GM19035 (cell line): Measurements from ENCODE around the gene ZFAND2A.
"Not testable (repeated sequence)": the region's sequence is repeated elsewhere in the genome, so short reads cannot be mapped to it uniquely, and the experiment has no call there.

ENCODE experiments used
- ATAC-seq: cut with Tn5 transposase; IDR thresholded peaks from one replicate; pipeline ENCODE4 v1.9.1; 2021; ENCODE audit not compliant: unreplicated experiment

Gene ZFAND2A

DNA sequence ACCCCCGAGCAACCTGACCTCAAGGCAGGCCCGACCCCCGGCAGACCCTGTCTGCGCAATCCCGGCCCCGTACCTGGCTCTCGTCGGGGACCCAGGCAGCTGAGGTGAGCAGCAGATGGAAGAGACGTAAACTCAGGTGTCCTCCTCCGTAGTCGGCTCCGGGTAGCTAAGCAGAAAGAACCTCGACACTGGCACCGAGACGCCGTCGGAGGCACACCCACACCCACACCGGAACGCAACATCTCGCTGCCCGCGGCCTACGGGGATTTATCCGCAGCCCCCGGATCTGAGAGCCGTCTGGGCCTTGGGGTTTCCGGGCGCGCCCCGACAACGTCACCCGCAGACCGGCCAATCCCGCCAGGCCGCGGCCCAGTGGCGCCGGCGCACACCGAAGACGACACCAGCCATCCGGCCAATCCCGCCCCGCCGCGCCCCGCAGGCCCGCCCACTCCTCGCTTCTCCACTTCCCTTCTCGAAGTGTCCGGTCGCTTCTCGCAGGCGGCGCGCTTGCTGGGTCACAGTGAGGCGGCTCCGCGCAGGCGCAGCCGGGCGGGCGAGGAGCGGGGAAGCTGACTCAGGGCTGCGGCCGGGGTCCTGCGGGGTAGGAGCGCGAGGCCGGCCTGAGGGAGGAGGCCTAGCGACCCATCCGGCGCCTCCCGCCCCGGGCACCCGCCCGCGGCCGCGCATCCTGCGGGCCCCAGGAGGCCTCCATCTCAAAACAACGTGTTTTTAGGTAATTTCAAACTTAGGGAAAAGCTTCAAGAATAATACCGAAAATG is at the start of gene ZFAND2A:
Gene ZFAND2A (minus strand): TSS at position 306 of the 779 bp plus-strand sequence. CDS start 1,984 bp downstream, outside the sequence.
- peak; percentile 95 for ATAC-seq

GRCh38 chr7:1209097-1209496 is 49.1 kb upstream of the ZFAND2A start:
- ATAC-seq: no peak

DNA sequence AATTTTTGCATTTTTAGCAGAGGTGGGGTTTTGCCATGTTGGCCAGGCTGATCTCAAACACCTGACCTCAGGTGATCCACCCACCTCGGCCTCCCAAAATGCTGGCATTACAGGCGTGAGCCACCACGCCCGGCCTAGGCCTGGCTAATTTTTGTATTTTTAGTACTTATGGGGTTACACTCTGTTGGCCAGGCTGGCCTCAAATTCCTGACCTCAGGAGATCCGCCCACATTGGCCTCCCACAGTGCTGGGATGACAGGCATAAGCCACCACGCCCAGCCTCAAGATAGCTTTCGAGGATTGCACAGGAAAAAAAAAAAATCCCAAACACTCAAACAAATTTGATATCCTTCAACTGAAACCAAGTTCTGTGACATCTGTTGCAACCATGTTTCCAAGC is 45.7 kb upstream of the ZFAND2A start:
- ATAC-seq: not testable (repeated sequence)

- no peak for ATAC-seq
These were observed 44.6 kb upstream of the ZFAND2A start for GRCh38 chr7:1204460-1205140.

DNA sequence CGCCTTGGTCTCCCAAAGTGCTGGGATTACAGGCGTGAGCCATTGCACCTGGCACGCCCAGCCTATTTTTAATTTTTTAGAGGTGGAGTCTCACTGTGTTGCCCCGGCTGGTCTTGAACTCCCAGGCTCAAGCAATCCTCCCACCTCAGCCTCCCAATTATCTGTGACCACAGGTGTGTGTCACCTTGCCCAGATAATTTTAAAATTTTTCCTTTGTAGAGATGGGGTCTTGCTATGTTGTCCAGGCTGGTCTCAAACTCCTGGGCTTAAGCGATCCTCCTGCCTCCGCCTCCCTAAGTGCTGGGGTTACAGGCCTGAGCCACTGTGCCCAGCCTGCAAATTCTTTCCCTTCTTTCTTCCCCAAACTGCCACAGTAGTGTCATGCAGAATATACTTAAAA is 42.9 kb upstream of the ZFAND2A start:
- ATAC-seq: not testable (repeated sequence)

DNA sequence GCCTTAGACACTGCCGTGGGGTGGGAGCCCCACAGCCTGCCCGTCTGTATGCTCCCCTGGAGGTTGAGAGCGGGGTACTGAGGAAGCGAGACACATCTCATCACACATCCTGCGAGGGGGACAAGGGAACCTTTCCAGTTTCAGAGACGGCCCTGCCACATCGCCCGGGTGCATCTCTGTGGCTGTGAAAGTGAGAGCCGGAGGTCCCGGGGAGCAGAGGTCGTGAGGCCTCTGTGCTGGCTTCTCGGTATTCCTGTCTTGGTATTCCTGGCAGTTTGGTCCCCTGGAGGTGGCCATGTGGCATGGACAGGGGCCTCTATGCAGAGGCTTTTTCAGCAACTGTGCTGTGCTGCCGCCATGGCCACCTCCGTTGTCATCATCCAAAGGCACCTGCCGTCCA is 41.9 kb upstream of the ZFAND2A start:
- ATAC-seq: no peak

DNA sequence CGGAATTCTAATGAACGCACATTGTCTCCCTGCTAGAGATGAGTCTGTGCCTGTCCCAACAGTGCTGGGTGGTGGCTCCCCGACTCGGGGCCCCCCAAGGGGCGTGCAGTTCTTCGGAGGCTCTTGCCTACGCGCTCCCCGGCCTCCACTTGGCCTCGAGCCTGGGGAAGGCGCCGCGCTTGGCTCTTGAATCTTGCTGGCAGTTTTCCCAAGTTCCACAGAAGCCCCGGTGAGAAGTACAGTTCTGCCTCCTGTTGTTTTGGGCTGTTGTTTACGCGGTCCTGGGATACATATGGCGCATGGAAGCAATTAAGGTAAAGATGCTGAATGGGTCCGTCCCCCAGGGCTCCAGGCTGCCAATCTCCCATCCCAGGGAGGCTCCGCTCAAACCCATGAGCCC is 40.0 kb upstream of the ZFAND2A start:
- no peak for ATAC-seq

- no peak for ATAC-seq
These were observed 38.1 kb upstream of the ZFAND2A start for GRCh38 chr7:1197997-1198625.

DNA sequence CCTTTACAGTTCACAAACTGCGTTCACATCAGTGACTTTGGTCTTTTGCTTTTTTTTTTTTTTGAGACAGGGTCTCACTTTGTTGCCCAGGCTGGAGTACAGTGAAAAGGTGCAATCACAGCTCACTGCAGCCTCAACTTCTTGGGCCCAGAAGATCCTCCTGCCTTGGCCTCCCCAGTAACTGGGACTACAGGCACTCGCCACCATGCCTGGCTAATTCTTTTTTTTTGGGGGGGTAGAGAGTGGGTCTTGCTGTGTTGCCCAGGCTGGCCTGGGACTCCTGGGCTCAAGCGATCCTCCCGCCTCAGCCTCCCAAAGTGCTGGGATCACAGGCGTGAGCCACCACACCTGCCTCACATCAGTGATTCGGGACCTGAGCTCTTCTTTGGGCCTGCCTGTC is 37.0 kb upstream of the ZFAND2A start:
- no peak for ATAC-seq

DNA sequence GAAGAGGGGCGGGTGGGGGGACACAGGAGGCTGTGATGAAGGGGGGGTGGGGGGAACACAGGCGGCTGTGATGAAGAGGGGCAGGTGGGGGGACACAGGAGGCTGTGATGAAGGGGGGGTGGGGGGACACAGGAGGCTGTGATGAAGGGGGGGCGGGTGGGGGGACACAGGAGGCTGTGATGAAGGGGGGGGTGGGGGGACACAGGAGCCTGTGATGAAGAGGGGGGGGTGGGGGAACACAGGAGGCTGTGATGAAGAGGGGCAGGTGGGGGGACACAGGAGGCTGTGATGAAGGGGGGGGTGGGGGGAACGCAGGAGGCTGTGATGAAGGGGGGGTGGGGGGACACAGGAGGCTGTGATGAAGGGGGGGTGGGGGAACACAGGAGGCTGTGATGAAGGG is 36.4 kb upstream of the ZFAND2A start:
- not testable (repeated sequence) for ATAC-seq

DNA sequence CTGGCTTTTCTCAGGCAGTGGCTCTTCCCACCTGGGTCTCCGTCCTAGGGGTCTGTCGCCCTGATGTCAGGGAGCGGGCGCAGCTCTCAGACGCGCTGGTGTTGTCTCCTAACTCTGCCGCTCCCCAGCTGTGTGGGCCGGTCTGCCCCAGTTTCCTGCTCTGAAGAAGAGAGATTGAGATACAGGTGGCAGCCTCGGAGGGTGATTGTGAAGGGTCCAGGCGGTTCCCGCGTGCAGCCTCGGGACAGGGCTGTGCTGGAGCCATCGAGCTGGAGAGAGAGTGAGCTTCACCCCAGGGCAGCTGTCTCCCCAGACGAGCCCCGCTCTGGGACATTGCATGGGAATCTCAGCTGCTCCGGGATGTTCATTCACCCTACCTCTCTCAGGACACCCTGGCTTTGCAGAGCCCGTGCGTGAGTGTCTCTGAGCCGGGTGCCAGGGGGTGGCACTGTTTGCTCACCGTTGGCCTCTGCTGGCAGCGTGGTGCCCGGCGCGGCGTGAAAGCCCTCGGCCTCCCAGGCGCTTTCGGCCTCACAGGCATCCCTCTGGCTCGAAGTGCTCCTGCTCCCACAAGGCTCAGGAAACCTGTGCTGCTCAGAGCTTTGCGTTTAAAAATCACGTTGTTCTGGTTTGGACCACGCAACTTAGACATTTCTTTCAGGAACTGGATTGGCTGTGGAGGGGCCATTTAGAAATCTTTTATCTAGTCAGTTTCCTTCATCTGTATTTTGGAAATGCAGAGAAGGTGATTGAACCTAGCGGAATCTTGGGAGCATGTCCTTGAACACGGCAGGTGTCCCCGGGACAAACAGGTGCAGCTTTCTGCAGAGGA is 33.8 kb upstream of the ZFAND2A start:
- no peak for ATAC-seq

DNA sequence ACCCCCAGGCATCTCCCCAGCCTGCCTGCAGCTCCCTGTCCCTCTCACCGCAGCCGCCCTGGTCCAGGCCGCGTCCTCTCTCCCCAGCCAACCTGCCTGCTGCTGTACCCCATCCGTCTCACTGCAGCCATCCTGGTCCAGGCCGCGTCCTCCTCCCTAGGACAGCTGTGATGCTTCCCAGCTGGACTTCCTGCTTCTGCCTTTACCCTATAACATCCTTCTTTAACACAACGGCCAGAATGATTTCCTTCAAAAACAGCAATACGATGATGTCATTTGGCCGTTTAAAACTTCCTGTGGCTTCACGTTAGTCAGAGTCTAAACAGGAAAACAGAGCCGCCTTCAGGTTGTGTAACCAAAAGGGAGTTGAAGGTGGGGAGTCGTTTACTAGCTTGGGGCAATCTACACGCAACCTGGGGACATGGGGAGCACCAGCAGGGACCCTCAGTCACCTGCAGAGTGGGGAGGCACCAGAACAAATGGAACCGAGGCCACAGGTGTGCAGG is 32.2 kb upstream of the ZFAND2A start:
- no peak for ATAC-seq

- no peak for ATAC-seq
These were observed 30.2 kb upstream of the ZFAND2A start for GRCh38 chr7:1189986-1190772.

- no peak for ATAC-seq
These were observed 28.8 kb upstream of the ZFAND2A start for GRCh38 chr7:1188720-1189294.

- ATAC-seq: no peak
These were observed 27.1 kb upstream of the ZFAND2A start for GRCh38 chr7:1187127-1187526.

- ATAC-seq: no peak
These were observed 21.6 kb upstream of the ZFAND2A start for GRCh38 chr7:1181640-1182039.

- ATAC-seq: no peak
These were observed 21.0 kb upstream of the ZFAND2A start for GRCh38 chr7:1181031-1181430.

DNA sequence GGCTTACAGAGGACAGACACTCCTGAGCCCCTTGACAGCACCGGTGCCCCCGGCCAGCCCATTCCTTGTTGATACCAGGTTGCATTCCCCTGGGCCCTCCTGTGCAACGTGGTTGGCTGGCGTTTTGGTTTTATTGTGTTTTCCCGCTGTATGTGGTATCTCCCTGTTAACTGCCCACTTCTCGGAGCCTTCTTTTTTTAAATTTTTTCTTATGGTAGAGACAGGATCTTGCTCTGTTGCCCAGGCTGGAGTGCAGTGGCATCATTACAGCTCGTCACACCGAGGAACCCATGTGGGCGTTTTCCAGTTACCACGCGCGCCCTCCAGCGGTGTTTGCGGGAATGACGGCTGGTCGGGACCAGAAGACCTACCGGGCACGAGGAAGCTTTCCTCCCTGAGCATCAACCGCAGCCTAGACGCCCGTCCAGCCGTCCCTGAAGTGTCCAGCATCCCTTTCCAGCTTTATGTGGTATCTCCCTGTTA is 16.9 kb upstream of the ZFAND2A start:
- ATAC-seq: no peak

DNA sequence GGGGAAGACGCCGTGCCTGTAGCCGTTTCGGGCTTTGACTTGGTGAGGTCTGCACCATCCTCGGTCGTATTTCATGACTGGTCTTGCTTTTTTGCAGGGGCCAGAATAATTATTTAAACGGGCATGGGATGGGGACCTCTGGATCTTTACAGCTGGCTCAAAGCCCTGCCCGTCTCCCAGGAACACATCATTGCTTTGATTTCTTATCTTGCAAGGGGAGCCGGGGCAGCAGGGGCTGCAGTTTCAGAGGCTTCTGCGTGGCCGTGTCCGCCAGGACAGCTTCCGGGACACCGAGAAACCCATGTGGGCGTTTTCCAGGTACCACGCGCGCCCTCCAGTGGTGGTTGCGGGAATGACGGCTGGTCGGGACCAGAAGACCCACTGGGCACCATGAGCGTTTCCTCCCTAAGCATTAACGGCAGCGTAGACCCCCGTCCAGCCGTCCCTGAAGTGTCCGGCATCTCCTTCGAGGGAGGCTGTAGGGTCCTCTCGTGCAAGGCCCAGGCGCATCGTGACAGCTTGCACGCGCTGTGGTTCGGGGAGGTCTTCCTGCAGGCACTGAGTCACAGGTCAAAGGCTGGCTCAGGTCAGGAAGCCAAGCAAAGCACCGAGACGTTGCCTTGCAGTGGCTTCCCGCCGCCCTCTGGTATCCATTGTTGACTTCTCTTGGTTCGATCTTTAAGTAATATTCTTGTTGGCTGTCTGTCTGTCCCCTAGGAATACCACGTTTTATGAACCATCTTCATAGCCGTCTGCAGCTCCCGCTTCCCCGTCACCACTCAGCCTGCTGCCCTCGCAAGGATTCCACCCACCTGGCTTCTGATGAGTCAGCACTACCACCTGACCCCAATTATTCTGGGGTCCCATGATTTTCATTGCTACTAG is 16.2 kb upstream of the ZFAND2A start:
- peak; percentile 76 for ATAC-seq
